ENCODE results near the gene MYBPC2.

- TF ChIP-seq YY1 (IDR thresholded peaks at IDR 0.05; ENCODE audit: insufficient read depth, insufficient read length): no peak
- no peak for TF ChIP-seq SUZ12 (IDR thresholded peaks at IDR 0.05; ENCODE audit: extremely low read depth, insufficient read depth, insufficient read length)
- no peak for TF ChIP-seq ZNF274 (IDR thresholded peaks at IDR 0.05; ENCODE audit: low read depth, low read length)
Observed at GRCh38 chr19:50427318-50427925, 5.3 kb upstream of the MYBPC2 start.

Data from NT2/D1 (cell line).